Type B pancreatic cell (in vitro differentiated cells): ENCODE measurements around the gene PYGB. TPM values are rescaled to one million over a fixed set of nuclear protein-coding genes. Genes with fewer than 3 reads are reported as not detected.

Source experiments
- DNase-seq: peaks from one replicate; pipeline ENCODE4 v3.0.0; 2021; ENCODE audit warnings: mixed read lengths; ENCODE audit not compliant: unreplicated experiment; ENCODE audit errors: extremely low spot score
- H3K27ac Mint-ChIP-seq: 2 replicates; pipeline ENCODE4 v1.8.0; 2021; ENCODE audit warnings: mild to moderate bottlenecking, mixed read lengths
- H3K27me3 Mint-ChIP-seq: 2 replicates; pipeline ENCODE4 v1.8.0; 2021; ENCODE audit warnings: mixed read lengths
- H3K36me3 Mint-ChIP-seq: 2 replicates; pipeline ENCODE4 v1.8.0; 2021; ENCODE audit warnings: mixed read lengths
- H3K4me1 Mint-ChIP-seq: one replicate; pipeline ENCODE4 v1.8.0; 2021; ENCODE audit warnings: mixed read lengths; ENCODE audit not compliant: unreplicated experiment
- H3K4me3 Mint-ChIP-seq: 2 replicates; pipeline ENCODE4 v1.8.0; 2021; ENCODE audit warnings: mild to moderate bottlenecking, mixed read lengths
- H3K9me3 Mint-ChIP-seq: 2 replicates; pipeline ENCODE4 v1.8.0; 2021; ENCODE audit warnings: mixed read lengths
- CTCF ChIP-seq: fragments of 200-600 bp; sonication (generic); conservative IDR thresholded peaks from 2 replicates; pipeline ENCODE4 v1.5.0; 2021; ENCODE audit warnings: antibody characterized with exemption, mild to moderate bottlenecking
- total RNA-seq: library from RNA; stranded (reverse); gene quantifications from 2 replicates; pipeline ENCODE4 v1.2.1, GENCODE V29; 2021; ENCODE audit warnings: low replicate concordance

The PYGB gene
- total RNA-seq, 1 donor from 2014 or later: 52.2 TPM

GRCh38 chr20:25216199-25216945, 31.5 kb upstream of the PYGB start:
- Mint-ChIP-seq H3K4me3 (no peak overlapping the region), H3K27me3 (no peaks in the 10 kb centered on the region), H3K9me3 (no peaks in the 10 kb centered on the region), H3K4me1 (no peaks in the 10 kb centered on the region), H3K36me3 (peaks cover 3% of the 10 kb centered on the region), H3K27ac (no peak overlapping the region)
- no peak for TF ChIP-seq CTCF
- DNase-seq: no peak

- TF ChIP-seq CTCF: no peak
- Mint-ChIP-seq H3K4me1 (peaks cover 5% of the 10 kb centered on the region), H3K4me3 (no peak overlapping the region), H3K27ac (no peak overlapping the region), H3K9me3 (no peaks in the 10 kb centered on the region), H3K27me3 (no peaks in the 10 kb centered on the region), H3K36me3 (no peaks in the 10 kb centered on the region)
- DNase-seq: no peak
Observed at GRCh38 chr20:25217161-25218108, 30.4 kb upstream of the PYGB start.

GRCh38 chr20:25218109-25218486, 29.8 kb upstream of the PYGB start:
- Mint-ChIP-seq H3K36me3 (no peaks in the 10 kb centered on the region), H3K4me1 (peaks cover 6% of the 10 kb centered on the region), H3K4me3 (no peak overlapping the region), H3K27ac (no peak overlapping the region), H3K27me3 (no peaks in the 10 kb centered on the region), H3K9me3 (no peaks in the 10 kb centered on the region)
- no peak for TF ChIP-seq CTCF
- DNase-seq: no peak

- TF ChIP-seq CTCF: no peak
- DNase-seq: no peak
- no peaks in the 10 kb centered on the region for H3K36me3 Mint-ChIP-seq
- no peaks in the 10 kb centered on the region for H3K9me3 Mint-ChIP-seq
- H3K27ac Mint-ChIP-seq: no peak overlapping the region
- H3K27me3 Mint-ChIP-seq: no peaks in the 10 kb centered on the region
- peaks cover 9% of the 10 kb centered on the region for H3K4me1 Mint-ChIP-seq
- H3K4me3 Mint-ChIP-seq: no peak overlapping the region
Observed at GRCh38 chr20:25218492-25218891, 29.4 kb upstream of the PYGB start.

- peaks cover 9% of the 10 kb centered on the region for H3K4me1 Mint-ChIP-seq
- H3K36me3 Mint-ChIP-seq: no peaks in the 10 kb centered on the region
- no peak for TF ChIP-seq CTCF
- no peak overlapping the region for H3K27ac Mint-ChIP-seq
- H3K27me3 Mint-ChIP-seq: no peaks in the 10 kb centered on the region
- DNase-seq: no peak
- no peak overlapping the region for H3K4me3 Mint-ChIP-seq
- H3K9me3 Mint-ChIP-seq: no peaks in the 10 kb centered on the region
Observed at GRCh38 chr20:25219365-25219764, 28.5 kb upstream of the PYGB start.
